ENCODE measurements around the gene R3HDML. TPM values are rescaled to one million over a fixed set of nuclear protein-coding genes. Genes with fewer than 3 reads are reported as not detected.
A peak's percentile ranks its signal among the peaks of the same experiment; 100 is the strongest.

The R3HDML gene
- total and polyA plus RNA-seq, 2 of the 13 experiments (the other 11 are each of a cell fraction or from before 2014, with no cell fraction given) = not detected

GRCh38 chr20:44392088-44392775 lies 55.4 kb downstream of the R3HDML start (continued):
- no peak for TF ChIP-seq MLXIP (CRISPR knock-in tag; IDR thresholded peaks at IDR 0.05; ENCODE audit: borderline replicate concordance)
- no peak for TF ChIP-seq HNRNPUL1 (IDR thresholded peaks at IDR 0.05; ENCODE audit: low read depth, low read length)
- TF ChIP-seq TFDP1 (CRISPR knock-in tag; IDR thresholded peaks at IDR 0.05; ENCODE audit: borderline replicate concordance) = no peak

GRCh38 chr20:44392776-44393607 lies 56.1 kb downstream of the R3HDML start:
- H3K9ac ChIP-seq (ENCODE audit: insufficient read depth, low read depth, low read length) = peak overlapping the region; percentile 75
- ChIA-PET POLR2A (interaction anchor here (0.8 to 10.8 kb wide), 20 partner anchors 8 to 158 kb away, joined by 3 to 556 read pairs (median 8); partner anchors contain the start of genes HNF4A and SERINC3), CTCF (ENCODE audit: low intra/inter-chr PET ratio, low total read pairs) (no interaction called here)
- peaks cover 89% of the 10 kb centered on the region for H3K4me1 ChIP-seq (ENCODE audit: insufficient read depth, low read length)
- intact Hi-C loops (cut with micrococcal nuclease; ENCODE audit: unreplicated experiment) (loop anchor here (5.0 kb wide), 3 partner anchors 36 to 214 kb away; partner anchors contain the start of gene HNF4A), in situ Hi-C loops (cut with HindIII; ENCODE audit: extremely low pct_ligation_motif_present, low pct_unique_long_range_greater_than_20kb) (loop anchor here (5.0 kb wide), 1 partner anchor 69 kb away; no protein-coding TSS in a partner anchor)
- no peaks in the 10 kb centered on the region for H3K27me3 ChIP-seq (ENCODE audit: control insufficient read depth in 1 of 2, insufficient read depth in 2 of 2, low read length in 2 of 2)
- no peak overlapping the region for H2AFZ ChIP-seq (ENCODE audit: low read length)
- no TSS peak for BruUV-seq (replicated peaks)
- H3K36me3 ChIP-seq (replicated peaks in 1 of 2; ENCODE audit: control insufficient read depth in 1 of 2, insufficient read depth in 2 of 2, low read length in 2 of 2) = peaks cover 20 to 35% of the 10 kb centered on the region in 2 experiments
- H3K79me2 ChIP-seq (ENCODE audit: insufficient read depth, low read length) = peaks cover 70% of the 10 kb centered on the region
- peak overlapping the region; percentile 94 for H3K27ac ChIP-seq (ENCODE audit: extremely low read length, insufficient read depth, low read length)
- no peaks in the 10 kb centered on the region for H4K20me1 ChIP-seq (ENCODE audit: insufficient read depth, low read length)
- H3K9me3 ChIP-seq (ENCODE audit: low read length) = no peaks in the 10 kb centered on the region
- ATAC-seq = peak; percentile 2; the same call in 2 of the 3 replicates
- peak; percentile 78 for FAIRE-seq
- 4% methylated on average over 4 of the region's 5 CpGs for WGBS (ENCODE audit: low lambda C conversion rate)
- peak overlapping the region; percentile 89 for H3K4me2 ChIP-seq (ENCODE audit: low read depth, low read length)
- H3K4me3 ChIP-seq (replicated peaks in 1 of 3; ENCODE audit: insufficient read depth in 1 of 3, low read depth in 2 of 3, low read length in 3 of 3) = peak overlapping the region; percentile 37 to 74 (median 51)
- peak; percentile 55 for DNase-seq (ENCODE audit: low spot score)
- TF ChIP-seq MYPOP (CRISPR knock-in tag; IDR thresholded peaks at IDR 0.05) (peak; percentile 82), ZBTB44 (CRISPR knock-in tag; IDR thresholded peaks at IDR 0.05) (no peak), LBX2 (CRISPR knock-in tag; IDR thresholded peaks at IDR 0.05; ENCODE audit: borderline replicate concordance) (peak; percentile 16; the same call in 1 of the 2 replicates), ATF7 (IDR thresholded peaks at IDR 0.05) (no peak), ATF7 (CRISPR knock-in tag; IDR thresholded peaks at IDR 0.05) (no peak), DNMT1 (CRISPR knock-in tag; IDR thresholded peaks at IDR 0.05) (peak; percentile 92; the same call in 1 of the 2 replicates), EHMT2 (IDR thresholded peaks at IDR 0.05; ENCODE audit: borderline replicate concordance, low read depth, low read length) (no peak)

All from HepG2 (cell line).